Caco-2 (cell line): ENCODE data around the gene MAN2C1. TPM values are rescaled to one million over a fixed set of nuclear protein-coding genes. Genes with fewer than 3 reads are reported as not detected.

Experiments used
- BruUV-seq: library from RNA; stranded (reverse); fragments of 400-500 nt; replicated peaks from 2 replicates; lab custom pipeline; 2021; lab: Mats Ljungman, UMichigan
- CTCF ChIA-PET: fragments of 300-600 bp; sonication (Branson Sonifier 250); formaldehyde crosslinking; loops from one replicate; lab custom pipeline; 2022; ENCODE audit warnings: antibody characterized with exemption; lab: Charles Lee
- POLR2A ChIA-PET: fragments of 300-600 bp; sonication (Branson Sonifier 250); formaldehyde crosslinking; loops from one replicate; lab custom pipeline; 2022; ENCODE audit warnings: antibody characterized with exemption; lab: Charles Lee
- DNase-seq, 2 experiments: peaks; one replicate each; pipeline versions ENCODE4 v3.0.0 to v3.0.0-alpha.2; 2020 to 2022
- H3K27me3 ChIP-seq: replicated peaks from 2 replicates; pipeline ENCODE4 v1.6.0; 2011; ENCODE audit warnings: low read length; ENCODE audit not compliant: control insufficient read depth, insufficient read depth
- H3K36me3 ChIP-seq: 2 replicates; pipeline ENCODE4 v1.5.1; 2011; ENCODE audit warnings: low read length; ENCODE audit not compliant: control insufficient read depth, insufficient read depth
- H3K4me1 ChIP-seq: fragments of 250-450 bp; sonication (Bioruptor Pico); 2 replicates; pipeline ENCODE4 v1.5.1; 2020; ENCODE audit warnings: mild to moderate bottlenecking
- H3K4me3 ChIP-seq: 2 replicates; pipeline ENCODE4 v1.5.1; 2011; ENCODE audit warnings: low read depth, mild to moderate bottlenecking, control low read depth, low read length
- H3K9me3 ChIP-seq: fragments of 250-450 bp; sonication (Bioruptor Pico); 2 replicates; pipeline ENCODE4 v1.5.1; 2020; ENCODE audit warnings: mild to moderate bottlenecking, moderate library complexity
- H3K27ac Mint-ChIP-seq: one replicate; pipeline ENCODE4 v1.8.0; 2022; ENCODE audit warnings: mixed read lengths; ENCODE audit not compliant: unreplicated experiment
- H3K27me3 Mint-ChIP-seq: one replicate; pipeline ENCODE4 v1.8.0; 2022; ENCODE audit warnings: mixed read lengths; ENCODE audit not compliant: insufficient read depth, unreplicated experiment
- H3K36me3 Mint-ChIP-seq: one replicate; pipeline ENCODE4 v1.8.0; 2022; ENCODE audit warnings: mild to moderate bottlenecking, mixed read lengths; ENCODE audit not compliant: insufficient read depth, unreplicated experiment
- H3K4me1 Mint-ChIP-seq: one replicate; pipeline ENCODE4 v1.8.0; 2022; ENCODE audit warnings: low read depth, mixed read lengths; ENCODE audit not compliant: unreplicated experiment
- H3K4me3 Mint-ChIP-seq: one replicate; pipeline ENCODE4 v1.8.0; 2022; ENCODE audit warnings: mild to moderate bottlenecking, moderate library complexity, mixed read lengths; ENCODE audit not compliant: unreplicated experiment
- H3K9me3 Mint-ChIP-seq: one replicate; pipeline ENCODE4 v1.8.0; 2022; ENCODE audit warnings: mixed read lengths; ENCODE audit not compliant: unreplicated experiment
- CTCF ChIP-seq, 2 experiments: fragments of 200-600 bp in 1 of 2; IDR thresholded peaks; 1 replicate in 1 of 2; 2 replicates in 1 of 2; pipeline versions ENCODE4 v1.5.1 to v1.8.0; 2011 to 2022; ENCODE audit warnings: antibody characterized with exemption in 1 of 2, control low read depth in 1 of 2, inconsistent platforms in 1 of 2, low read depth in 1 of 2, low read length in 1 of 2, mild to moderate bottlenecking in 1 of 2, moderate library complexity in 1 of 2; ENCODE audit not compliant: insufficient read depth in 1 of 2, severe bottlenecking in 1 of 2, unreplicated experiment in 1 of 2
- intact Hi-C: fragments of 100-400 bp; cut with micrococcal nuclease; formaldehyde crosslinking; loops from one replicate; pipeline ENCODE4 v1.10.0; 2022; ENCODE audit not compliant: unreplicated experiment
- total RNA-seq: library from RNA; stranded (reverse); gene quantifications from 2 replicates; pipeline ENCODE4 v1.2.3, GENCODE V29; 2022

Gene MAN2C1
- total RNA-seq, 1 experiment from 2014 or later, result 140 TPM

- no peaks in the 10 kb centered on the region for H3K27me3 Mint-ChIP-seq
These were observed 13.0 kb downstream of the MAN2C1 start for GRCh38 chr15:75355369-75355768.

GRCh38 chr15:75354454-75354853 is 14.0 kb downstream of the MAN2C1 start:
- Histone ChIP-seq H3K36me3 (no peaks in the 10 kb centered on the region), H3K27me3 (no peaks in the 10 kb centered on the region), H3K4me1 (no peaks in the 10 kb centered on the region), H3K4me3 (no peak overlapping the region), H3K9me3 (no peaks in the 10 kb centered on the region)
- no peak for TF ChIP-seq CTCF (IDR thresholded peaks at IDR 0.05; ENCODE audit: insufficient read depth in 1 of 2, low read depth in 1 of 2, low read length in 1 of 2, severe bottlenecking in 1 of 2, unreplicated experiment in 1 of 2)
- H3K27me3 Mint-ChIP-seq, result no peaks in the 10 kb centered on the region
- CTCF ChIA-PET, result no interaction called here
- no peaks in the 10 kb centered on the region for H3K9me3 Mint-ChIP-seq
- no peaks in the 10 kb centered on the region for H3K4me1 Mint-ChIP-seq
- POLR2A ChIA-PET, result no interaction called here
- no peak overlapping the region for H3K4me3 Mint-ChIP-seq
- no peak overlapping the region for H3K27ac Mint-ChIP-seq
- no TSS peak for BruUV-seq
- H3K36me3 Mint-ChIP-seq, result no peaks in the 10 kb centered on the region
- DNase-seq, result no peak
- intact Hi-C loops, result no loop called here

More at GRCh38 chr15:75355369-75355768, 13.0 kb downstream of the MAN2C1 start:
- Histone ChIP-seq H3K4me3 (no peak overlapping the region), H3K27me3 (no peaks in the 10 kb centered on the region), H3K9me3 (no peaks in the 10 kb centered on the region), H3K36me3 (no peaks in the 10 kb centered on the region), H3K4me1 (no peaks in the 10 kb centered on the region)
- Mint-ChIP-seq H3K4me3 (no peak overlapping the region), H3K4me1 (no peaks in the 10 kb centered on the region), H3K36me3 (no peaks in the 10 kb centered on the region), H3K27ac (no peak overlapping the region), H3K9me3 (no peaks in the 10 kb centered on the region)
- BruUV-seq, result no TSS peak
- intact Hi-C loops, result no loop called here
- no peak for DNase-seq
- POLR2A ChIA-PET, result no interaction called here
- no peak for TF ChIP-seq CTCF (IDR thresholded peaks at IDR 0.05; ENCODE audit: insufficient read depth in 1 of 2, low read depth in 1 of 2, low read length in 1 of 2, severe bottlenecking in 1 of 2, unreplicated experiment in 1 of 2)
- CTCF ChIA-PET, result no interaction called here

- no peak for DNase-seq
- H3K27me3 ChIP-seq, result no peaks in the 10 kb centered on the region
- no peak for TF ChIP-seq CTCF (IDR thresholded peaks at IDR 0.05; ENCODE audit: insufficient read depth in 1 of 2, low read depth in 1 of 2, low read length in 1 of 2, severe bottlenecking in 1 of 2, unreplicated experiment in 1 of 2)
- H3K27ac Mint-ChIP-seq, result no peak overlapping the region
- ChIA-PET POLR2A (no interaction called here), CTCF (interaction anchor here (0.5 kb wide), 1 partner anchor 534 kb away, joined by 4 read pairs; no protein-coding TSS in a partner anchor)
- no peaks in the 10 kb centered on the region for H3K9me3 ChIP-seq
- no peak overlapping the region for H3K4me3 Mint-ChIP-seq
- no peaks in the 10 kb centered on the region for H3K36me3 Mint-ChIP-seq
- no peaks in the 10 kb centered on the region for H3K9me3 Mint-ChIP-seq
- intact Hi-C loops, result no loop called here
- peaks cover 2% of the 10 kb centered on the region; the same call in 1 of the 2 replicates for H3K4me1 ChIP-seq
- H3K4me3 ChIP-seq, result no peak overlapping the region
- no peaks in the 10 kb centered on the region for H3K36me3 ChIP-seq
- no peaks in the 10 kb centered on the region for H3K4me1 Mint-ChIP-seq
- H3K27me3 Mint-ChIP-seq, result no peaks in the 10 kb centered on the region
- BruUV-seq, result no TSS peak
These were observed 14.8 kb downstream of the MAN2C1 start for GRCh38 chr15:75353604-75354003.
